Inferior parietal cortex (tissue), 1 donor: ENCODE data around the gene SMOC1.

ENCODE experiments used
- DNase-seq: peaks from one replicate; pipeline ENCODE4 v3.0.0-alpha.2; 2016; ENCODE audit errors: extremely low spot score

Gene SMOC1

DNA sequence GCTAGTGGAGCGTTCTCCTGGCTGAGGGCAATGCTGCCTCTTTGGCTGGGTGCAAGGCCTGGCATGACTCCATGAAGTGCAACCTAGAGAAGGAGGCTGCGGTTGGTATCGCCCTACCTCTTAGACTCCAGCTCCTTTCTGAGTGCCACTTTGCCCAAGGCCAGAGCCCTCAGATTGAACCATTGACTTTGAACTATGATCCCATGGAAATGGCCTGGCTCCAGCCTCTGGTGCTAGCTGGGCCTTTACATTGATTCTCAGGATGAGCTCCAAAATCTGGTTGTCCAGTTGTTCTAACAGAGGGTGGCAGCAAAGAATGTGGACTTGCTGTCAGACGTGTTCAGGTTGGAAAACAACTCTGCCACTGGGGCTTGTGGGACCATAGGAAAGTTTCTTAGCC, 16.1 kb upstream of the SMOC1 start:
- no peak for DNase-seq

DNA sequence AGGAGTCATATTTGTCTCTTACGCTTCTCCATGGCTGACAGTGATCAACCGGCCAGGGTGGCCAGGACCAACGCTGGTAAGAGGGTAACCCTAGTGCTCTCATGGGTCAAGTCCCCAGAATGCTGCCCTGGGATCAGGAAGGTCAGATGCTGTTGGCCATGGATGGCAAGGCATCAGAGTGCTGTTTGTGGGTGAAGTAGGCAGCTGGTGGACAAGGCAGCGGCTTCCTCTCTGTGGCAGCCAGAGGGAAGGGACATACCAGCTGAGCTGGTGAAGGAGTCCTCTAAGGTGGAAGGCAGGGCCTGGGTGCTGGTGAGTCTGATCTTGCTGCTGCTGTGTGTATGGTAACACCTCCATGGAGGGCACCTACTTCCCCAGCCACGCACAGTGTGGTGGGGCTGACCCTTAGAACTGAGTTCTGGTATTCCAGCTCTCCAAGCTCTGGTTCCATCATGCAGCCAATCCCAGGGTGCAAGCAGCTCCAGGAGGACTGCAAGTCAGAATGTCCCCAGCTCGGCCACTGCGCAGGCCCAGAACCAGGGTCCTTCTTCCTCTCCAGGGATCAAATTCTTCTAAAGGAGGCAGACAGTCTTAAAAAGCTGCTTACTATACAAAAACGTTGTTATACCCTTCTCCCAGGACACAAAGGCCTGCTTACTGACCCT, 13.4 kb upstream of the SMOC1 start:
- no peak for DNase-seq

DNA sequence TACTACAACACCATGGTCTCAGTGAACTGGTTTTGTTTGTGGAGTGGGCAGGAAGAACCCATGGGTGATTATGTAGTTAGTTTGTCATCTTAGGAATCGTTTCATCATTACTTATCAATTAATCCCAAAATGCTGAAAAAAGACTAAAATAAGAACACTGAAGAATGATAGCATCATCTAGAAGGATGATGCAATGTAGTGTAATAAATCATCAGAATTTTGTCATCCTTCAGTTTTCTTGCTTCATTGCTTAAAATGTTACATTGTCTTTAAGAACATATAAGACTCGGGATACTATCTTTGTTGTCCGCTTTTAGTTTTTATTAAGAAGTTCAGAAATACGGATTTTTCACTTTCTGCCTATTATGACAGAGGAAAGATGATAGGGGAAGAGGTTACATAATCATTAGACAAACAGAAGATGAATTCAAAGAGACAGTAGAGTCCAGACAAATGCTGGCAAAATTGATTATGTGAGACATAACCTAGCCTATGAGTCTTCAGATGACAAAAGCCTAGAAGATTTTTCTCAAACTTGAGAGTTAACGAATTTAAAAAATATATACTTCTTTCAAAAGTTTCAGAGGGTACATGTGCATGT, 10.8 kb upstream of the SMOC1 start:
- no peak for DNase-seq

DNA sequence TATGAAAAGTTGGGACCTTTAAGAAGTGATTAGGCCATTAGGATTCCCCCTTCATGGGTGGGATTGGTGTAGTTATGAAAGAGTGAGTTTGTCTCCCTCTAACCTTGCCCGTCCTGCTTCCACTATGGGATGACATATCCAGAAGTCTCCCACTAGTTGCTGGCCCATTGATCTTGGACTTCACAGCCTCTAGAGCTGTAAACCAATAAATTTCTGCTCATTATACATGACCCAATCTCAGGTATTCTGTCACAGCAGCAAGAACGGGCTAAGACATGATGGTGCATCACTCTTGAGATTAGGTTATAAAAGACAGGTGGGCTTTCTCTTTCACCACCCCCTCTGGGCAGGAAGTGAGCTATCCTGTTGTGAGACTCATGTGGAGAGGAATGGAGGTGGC, 8.6 kb upstream of the SMOC1 start:
- DNase-seq = no peak

DNA sequence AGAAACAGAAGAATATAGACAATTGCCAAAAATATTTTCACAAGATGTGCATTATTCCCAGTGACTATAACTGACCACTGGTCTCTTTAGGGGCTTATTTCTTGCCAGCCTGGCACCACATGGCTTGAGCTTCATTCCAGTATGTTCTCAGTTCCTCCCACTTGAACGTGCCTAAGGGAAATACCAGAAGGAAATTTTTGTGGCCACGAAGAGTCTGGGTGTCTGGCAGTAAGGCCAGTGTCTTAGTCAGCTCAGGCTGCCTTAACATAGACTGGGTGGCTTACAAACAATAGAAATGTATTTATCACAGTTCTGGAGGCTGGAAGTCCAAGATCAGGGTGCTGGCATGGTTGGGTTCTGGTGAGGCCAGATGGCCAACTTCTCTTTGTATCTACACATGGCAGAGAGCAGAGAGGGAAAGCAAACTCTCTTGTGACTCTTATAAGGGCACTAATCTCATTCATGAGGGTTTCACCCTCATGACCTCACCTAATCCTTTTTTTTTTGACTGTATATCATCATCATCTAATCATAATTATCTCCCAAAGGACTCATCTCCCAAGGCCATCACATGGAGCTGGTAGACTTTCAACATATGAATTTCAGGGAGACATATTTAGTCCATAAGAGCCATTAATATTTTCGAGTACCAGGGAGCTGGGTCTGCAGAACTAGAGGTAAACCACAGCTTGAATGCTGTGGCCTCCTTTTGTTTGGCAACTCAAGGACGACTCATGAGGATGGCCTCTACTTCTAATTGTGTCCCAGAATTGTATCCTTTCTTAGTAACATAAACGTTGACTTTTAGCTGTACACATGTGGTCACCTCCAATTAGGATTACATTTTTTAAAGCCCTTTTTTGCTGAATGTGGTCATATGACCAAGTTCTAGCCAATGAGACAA, 5.1 kb upstream of the SMOC1 start:
- DNase-seq = no peak

DNA sequence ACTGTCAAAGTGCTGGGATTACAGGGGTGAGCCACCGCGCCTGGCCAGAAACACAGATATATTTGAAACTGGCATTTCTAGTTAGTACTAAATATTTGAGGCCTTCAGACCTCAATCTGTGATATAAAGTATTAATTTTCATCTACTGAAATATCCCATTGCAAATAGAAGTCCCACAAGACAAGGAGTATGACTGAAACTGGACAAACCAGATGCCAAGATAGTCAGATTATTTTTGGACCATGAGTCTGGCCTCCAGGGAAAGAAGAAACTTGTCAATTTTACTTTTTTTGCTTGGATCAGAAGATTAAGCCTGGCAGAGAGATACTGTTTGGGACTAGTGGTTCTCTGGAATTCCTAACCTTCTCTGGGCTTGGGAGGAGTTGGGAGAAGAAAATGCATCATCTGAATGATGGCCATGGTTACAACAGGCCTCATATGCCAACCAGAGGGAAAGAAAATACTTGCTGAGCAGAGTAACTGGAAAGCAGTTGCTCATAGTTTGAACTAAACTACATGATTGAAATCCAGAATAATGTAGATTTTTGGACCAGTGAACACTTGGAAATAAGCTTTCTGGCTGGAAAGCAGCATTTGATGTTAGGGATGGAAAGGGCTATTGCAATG, 2.9 kb upstream of the SMOC1 start:
- DNase-seq = no peak

DNA sequence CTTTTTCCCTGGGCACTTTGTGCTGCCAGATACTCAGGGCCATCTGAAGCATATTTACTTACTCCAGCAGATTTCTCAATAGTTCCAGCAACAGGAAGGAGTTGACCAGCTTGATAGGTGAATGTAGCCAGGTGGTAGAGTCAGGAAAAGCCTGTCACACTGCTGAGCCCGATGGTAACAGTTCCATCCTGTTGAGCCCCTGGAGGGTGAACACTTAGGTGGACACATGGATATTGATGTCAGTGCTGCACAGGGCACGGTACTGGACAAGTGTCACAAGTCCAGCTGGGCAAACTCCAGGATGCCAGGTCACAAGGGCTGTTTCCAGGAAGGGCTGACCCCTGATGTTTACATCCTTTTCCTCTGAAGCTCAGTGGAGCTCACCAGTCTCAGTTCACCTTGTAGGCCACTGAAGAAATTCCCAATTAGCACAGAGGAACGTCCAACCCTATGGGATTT, 2.3 kb upstream of the SMOC1 start:
- no peak for DNase-seq

DNA sequence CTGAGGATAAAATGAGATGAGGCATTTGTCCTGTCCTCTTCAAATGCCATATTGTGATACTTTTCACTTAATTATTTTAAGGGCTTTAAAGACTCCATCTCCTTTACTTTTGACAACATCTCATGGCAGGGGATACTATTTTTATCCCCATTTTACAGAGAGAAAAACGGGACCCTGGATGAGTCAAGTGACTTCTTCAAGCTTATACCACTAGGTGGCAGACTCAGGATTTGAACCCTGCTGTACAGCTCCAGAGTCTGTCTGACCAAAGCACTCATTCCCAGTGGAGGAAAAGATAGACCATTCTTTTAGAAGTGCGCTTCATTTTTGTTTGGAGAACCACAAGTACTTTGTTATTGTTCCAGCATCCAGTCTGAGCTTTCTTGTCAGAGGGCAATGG, 1.7 kb upstream of the SMOC1 start:
- peak; percentile 74 for DNase-seq

DNA sequence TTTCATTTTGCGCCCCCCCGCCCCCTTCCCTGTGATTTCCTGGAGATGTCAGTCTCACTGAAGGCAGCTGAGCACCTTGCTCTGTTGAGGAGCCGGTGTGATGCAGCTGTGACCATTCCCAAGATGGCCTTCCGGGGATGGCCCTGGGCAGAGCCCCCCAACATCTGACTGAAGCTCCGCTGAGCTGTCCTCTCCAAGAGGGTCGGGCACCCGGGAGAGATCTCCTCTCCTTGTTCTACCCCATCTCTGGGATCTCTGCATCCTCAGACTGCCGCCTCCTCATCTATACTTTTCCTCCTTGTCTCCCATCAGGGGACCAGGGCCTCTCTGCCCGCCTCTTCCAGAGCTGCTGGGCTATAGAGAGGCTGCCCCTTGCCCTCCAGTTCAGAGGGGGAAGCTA, 965 bp upstream of the SMOC1 start:
- DNase-seq = no peak

DNA sequence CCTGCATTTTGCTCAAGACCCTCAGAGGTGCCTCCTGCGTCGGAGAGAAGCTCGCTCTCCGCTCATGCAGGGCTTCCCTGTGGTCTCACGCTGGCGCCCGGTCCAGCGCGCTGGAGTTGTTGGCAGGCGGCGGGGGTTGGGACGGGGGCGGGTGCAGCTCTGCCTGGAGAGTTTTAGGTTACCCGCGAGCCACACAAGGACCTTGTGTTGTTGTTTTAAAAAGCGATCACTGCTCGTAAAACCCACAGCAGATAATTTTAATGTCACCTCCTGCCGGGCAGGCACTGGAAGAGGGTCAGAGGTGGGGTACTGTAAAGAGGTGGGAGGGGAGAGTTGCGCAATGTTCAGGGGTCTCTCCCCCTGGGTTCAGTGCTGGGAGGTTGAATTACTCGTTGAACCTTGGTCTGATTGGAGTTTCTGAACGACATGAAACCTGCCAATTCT, 850 bp downstream of the SMOC1 start:
- DNase-seq = no peak

DNA sequence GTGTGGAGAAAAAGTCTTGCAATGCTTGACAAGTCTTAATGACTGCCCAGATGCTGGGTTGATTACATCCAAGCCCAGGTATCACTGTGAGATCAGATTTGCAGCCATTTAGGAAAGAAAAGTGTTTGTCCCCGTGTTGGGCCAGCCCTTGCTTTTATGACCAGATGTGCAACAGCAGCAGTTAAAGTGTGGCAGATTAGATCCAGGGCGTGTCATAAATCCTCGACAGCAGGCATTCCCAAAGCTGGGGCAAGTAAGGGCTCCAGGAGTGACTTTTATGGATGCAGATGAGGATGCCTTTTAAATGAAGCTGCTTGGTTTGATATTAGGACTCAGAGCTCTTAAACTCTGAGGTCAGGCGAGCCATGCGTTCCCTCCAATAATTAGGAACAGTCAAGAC, 1.7 kb downstream of the SMOC1 start:
- DNase-seq = no peak

DNA sequence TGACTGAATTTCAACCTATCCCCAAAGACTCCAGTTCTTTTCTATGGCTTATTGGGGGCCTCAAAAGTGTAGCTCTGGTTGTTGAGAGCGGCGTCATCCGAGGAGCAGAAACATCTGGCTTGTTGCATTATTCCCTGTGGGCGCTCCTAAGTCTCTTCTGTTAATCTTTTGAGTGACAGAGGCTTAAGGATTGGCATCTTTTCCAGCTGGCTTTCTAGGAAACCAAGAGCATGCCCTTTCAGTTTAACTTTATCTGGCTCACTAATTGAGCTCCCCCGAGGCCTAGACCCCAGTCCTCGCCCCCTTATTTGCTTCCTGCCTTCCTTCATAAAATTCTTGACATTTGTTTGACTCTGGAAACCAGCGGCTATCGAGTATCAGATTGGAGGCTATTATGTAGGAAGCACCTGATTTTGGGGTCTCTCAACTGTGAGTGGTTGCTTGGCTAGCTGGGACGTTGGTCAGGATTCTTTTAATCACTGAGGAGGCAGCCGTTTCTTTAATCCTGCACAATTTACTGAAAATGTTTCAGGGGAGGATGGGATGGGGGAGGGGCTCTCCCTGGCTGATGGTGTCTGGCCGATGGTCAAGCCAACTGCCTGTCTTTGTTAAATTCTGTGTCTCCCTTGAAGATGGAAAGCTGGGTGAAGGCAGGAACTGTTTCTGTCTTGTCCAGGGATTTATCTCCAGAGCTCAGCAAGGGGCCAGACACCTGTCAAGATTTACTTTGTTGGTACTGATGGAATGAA, 3.1 kb downstream of the SMOC1 start:
- DNase-seq = no peak

DNA sequence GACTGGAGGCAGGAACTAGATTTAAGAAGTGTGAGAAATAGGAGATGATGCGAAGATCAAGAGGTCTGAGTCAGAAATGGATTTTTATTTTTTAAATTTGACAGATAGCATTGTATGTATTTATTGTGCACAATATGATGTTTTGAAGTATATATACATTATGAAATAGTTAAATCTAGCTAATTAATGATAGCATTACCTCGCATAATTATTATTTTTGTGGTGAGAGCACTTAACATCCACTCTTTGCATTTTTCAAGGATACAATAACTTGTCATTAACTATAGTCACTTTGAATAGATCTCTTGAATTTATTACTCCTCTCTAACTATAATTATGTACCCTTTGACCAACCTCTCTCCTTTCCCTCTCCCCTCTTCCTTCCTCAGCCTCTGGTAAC, 3.7 kb downstream of the SMOC1 start:
- no peak for DNase-seq

DNA sequence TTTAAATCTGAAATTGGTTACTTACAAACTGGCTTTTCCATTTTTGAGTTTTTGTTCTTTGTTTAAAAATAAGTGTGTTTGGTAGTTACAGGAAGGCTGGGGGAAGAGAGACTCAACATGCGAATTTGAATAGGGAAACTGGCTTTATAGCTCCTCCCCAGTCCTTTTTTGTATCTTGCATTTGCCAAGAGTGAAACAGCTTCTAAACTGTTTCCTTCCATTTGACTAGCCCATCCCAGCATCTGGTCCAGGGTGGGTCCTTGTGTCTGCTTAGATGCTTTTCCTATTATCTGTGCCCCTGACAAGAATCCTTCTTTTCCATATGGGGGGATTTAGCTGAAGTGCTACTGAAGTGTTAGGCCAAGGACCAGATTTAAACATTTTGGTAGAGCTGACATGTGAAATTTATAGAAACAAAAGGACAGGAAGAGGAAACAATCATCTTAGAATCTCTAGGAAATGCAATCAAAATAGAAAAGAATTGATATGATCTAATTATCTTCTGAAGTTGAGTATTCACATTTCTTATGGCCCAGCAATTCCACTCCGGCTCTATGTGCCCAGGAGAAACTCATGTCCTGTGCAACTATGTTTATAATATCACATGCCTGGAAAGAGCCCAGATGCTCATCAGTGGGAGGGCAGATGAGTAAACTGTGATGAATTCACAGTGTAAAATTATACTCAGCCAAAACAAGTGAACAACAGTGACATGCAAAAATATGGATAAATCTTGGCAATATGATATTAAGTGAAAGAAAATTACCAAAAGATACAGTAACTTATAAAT, 7.4 kb downstream of the SMOC1 start:
- no peak for DNase-seq

DNA sequence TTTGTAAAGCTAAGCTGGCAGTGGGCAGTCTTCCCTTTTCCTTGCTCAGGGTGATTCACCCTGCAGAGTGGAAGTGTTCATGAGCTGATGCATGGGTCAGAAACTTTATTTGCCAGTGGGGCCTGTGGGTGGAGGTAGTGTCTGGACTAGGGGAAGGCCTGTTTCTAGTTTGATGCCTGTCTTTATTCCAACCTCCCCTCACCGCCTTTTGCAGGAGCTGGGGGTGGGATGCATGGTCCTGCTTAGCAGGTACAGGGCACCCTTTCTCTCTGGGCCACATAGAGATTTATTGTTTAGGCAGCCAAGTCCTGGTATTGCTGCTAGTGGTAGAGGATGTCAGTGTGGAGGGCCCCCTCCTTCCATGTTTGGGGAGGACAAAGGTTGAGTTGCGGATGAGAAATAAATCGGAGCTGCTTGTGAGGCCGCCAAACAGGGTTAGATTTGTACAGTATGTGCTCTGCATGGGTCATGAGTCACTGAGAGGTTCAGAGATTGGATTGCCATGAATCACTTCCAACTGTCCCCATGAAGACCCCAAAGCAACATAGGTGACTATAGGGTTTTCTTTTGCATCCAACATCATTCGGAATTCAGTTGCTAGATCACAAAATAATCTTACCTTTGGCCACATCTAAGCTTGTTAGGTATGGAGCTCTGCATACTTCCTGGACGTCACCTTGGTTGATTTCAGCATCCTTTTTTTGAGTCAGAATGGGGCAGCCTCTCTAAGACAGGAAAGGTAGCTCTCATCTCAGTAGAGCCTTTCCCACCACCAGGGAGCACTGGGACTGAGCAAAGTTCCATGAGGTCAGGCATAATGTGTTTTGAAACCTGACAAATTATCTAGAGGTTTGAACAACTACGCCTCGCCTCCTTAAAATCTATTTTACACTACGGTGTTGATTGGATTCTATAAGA, 8.8 kb downstream of the SMOC1 start:
- DNase-seq = no peak

DNA sequence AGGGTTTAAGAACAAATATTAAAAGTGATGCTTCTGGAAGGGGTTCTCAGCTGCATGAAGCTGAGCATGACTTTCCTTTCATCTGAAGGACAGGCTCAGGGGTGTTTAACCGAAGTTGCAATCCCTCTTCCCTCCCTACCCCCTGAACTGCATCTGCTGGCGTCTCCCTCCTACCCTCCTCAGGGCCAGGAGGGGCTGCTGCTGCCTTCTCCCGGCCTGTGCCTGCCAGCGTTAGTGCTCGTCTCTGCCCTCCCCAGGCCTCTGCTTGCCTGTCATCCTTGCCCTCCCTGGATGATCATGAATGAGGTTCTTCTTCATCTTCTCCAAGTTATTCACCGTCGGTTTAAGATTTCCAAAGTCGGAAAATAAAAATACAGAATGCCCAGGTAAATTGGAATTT, 12.2 kb downstream of the SMOC1 start:
- no peak for DNase-seq

DNA sequence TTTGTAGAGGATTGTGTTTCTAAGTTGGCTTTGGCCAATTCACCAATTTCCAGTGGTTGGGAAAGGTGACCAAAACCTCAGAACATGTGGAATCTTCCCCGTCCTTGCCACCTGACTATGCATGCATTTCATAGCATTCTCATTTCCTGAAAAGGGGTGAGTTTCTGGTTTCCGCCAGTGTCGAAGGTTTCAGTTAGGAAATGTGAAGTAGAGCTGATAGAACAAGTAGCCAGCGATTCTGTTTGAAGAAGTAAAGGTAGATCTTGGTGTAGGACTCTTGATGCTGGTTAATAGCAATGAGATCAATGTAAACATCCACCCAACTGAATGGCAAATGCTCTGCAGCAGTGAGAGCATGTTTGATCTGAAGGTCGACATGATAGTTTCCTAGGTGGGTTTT, 15.9 kb downstream of the SMOC1 start:
- DNase-seq = no peak

DNA sequence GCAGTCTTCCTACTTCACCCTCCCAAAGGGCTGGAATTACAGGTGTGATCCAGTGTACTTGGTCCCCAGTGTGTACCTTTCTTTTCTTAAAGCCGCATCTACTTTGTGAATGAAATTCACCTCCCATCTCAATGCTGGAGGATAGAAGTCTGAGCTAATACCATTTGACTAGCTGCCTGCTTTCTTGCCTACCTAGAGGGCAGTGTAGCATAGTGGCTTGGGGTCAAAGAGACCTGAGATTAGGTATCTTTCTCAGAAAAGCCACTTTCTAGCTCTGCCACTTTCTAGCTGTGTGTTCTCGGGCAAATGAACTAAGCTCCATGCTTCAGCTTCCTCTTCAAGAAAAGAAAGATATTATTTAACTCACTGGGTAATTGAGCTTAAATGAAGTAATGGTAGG, 16.9 kb downstream of the SMOC1 start:
- no peak for DNase-seq

DNA sequence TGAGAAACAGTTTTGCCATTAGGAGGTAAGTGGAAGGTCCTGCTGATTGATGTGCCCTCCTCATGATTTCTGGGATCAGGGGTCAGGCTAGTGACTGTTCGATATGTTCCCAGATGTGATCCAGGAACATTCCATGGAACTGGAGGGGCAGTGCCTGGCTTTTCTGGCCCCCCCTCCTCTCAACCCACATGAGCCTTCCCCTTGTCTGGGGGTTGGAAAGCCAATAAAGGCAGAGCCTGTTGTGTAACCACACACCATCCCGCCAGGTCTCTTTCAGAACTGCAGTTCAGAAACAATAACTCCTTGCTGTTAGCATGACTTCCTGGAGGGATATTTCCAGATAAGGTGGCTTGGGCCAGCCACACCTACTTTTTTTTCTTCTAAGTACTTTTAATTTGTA, 17.8 kb downstream of the SMOC1 start:
- no peak for DNase-seq

DNA sequence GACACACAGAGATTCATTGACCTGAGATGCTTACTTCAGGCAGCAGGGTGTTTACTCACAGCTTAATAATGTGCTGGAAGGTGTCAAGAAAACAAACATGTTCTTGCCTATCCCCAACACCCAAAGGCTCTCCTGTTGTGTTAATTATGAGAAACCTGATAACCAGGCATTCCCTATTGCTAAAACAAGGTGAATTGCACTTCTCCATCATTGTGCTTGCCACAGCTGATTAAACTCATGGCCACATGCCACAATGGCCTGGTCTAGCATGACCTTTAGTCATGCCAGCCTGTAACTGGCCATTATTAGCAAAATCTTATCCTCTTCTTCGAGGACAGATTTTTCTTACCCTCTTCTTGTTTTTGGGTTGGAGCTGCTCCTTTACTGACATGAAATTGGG, 21.4 kb downstream of the SMOC1 start:
- DNase-seq = no peak
